Suppressor macrophage (primary cell): ENCODE measurements around the gene MYH9.
A peak's percentile ranks its signal among the peaks of the same experiment; 100 is the strongest.
"Not testable (repeated sequence)": the region's sequence is repeated elsewhere in the genome, so short reads cannot be mapped to it uniquely, and the experiment has no call there.

Experiments used
- DNase-seq, 4 experiments: peaks; one replicate each; pipeline ENCODE4 v3.0.0-alpha.2; 2020 to 2022

MYH9 gene

GRCh38 chr22:36413022-36413775 is 25.4 kb upstream of the MYH9 start:
- DNase-seq = no peak

- DNase-seq = peak in 2 of 4 experiments; percentile 24 to 30
Measured at GRCh38 chr22:36411589-36412258, 24.0 kb upstream of the MYH9 start.

- peak in 2 of 4 experiments; percentile 25 to 54 for DNase-seq
Measured at GRCh38 chr22:36409911-36410756, 22.4 kb upstream of the MYH9 start.

GRCh38 chr22:36409554-36409910 is 21.8 kb upstream of the MYH9 start:
- DNase-seq = not testable (repeated sequence)

GRCh38 chr22:36409056-36409455 is 21.3 kb upstream of the MYH9 start:
- DNase-seq = no peak

- DNase-seq = no peak
Measured at GRCh38 chr22:36406721-36407120, 19.0 kb upstream of the MYH9 start.

- DNase-seq = peak; percentile 70 to 84 (median 81)
Measured at GRCh38 chr22:36405671-36406538, 18.1 kb upstream of the MYH9 start.

- peak in 3 of 4 experiments; percentile 28 to 57 (median 57) for DNase-seq
Measured at GRCh38 chr22:36405221-36405661, 17.5 kb upstream of the MYH9 start.

- DNase-seq = peak in 3 of 4 experiments; percentile 33 to 51 (median 48)
Measured at GRCh38 chr22:36404446-36404845, 16.7 kb upstream of the MYH9 start.

GRCh38 chr22:36399472-36399778 is 11.7 kb upstream of the MYH9 start:
- DNase-seq = peak in 3 of 4 experiments; percentile 30 to 48 (median 42)

GRCh38 chr22:36398601-36399471 is 11.1 kb upstream of the MYH9 start:
- DNase-seq = peak in 2 of 4 experiments; percentile 13 to 15

- peak in 3 of 4 experiments; percentile 25 to 44 (median 32) for DNase-seq
Measured at GRCh38 chr22:36397131-36398093, 9.6 kb upstream of the MYH9 start.

GRCh38 chr22:36395915-36396314 is 8.1 kb upstream of the MYH9 start:
- DNase-seq = no peak

GRCh38 chr22:36395055-36395849 is 7.5 kb upstream of the MYH9 start:
- no peak for DNase-seq

GRCh38 chr22:36391638-36392037 is 3.9 kb upstream of the MYH9 start:
- DNase-seq = no peak

- DNase-seq = not testable (repeated sequence)
Measured at GRCh38 chr22:36389122-36389521, 1.4 kb upstream of the MYH9 start.

GRCh38 chr22:36387709-36387958 is 133 bp downstream of the MYH9 start:
- no peak for DNase-seq

- peak; percentile 86 to 95 (median 93) for DNase-seq
Measured at GRCh38 chr22:36386900-36387708, 663 bp downstream of the MYH9 start.
